HEK293 (cell line): ENCODE data around the gene LRP5.

Source experiments
- BCL11A ChIP-seq: fragments of 450-650 bp; formaldehyde crosslinking; IDR thresholded peaks from 2 replicates; pipeline ENCODE4 v1.5.1; 2016; ENCODE audit warnings: low read depth, missing biosample characterization, missing genetic modification characterization
- CTCF ChIP-seq: fragments of 450-650 bp; formaldehyde crosslinking; IDR thresholded peaks from 2 replicates; pipeline ENCODE4 v1.5.1; 2016; ENCODE audit warnings: missing biosample characterization, missing genetic modification characterization
- ZNF677 ChIP-seq: fragments of 450-650 bp; IDR thresholded peaks from 2 replicates; pipeline ENCODE4 v1.5.0; 2018; ENCODE audit warnings: missing biosample characterization, mild to moderate bottlenecking, missing genetic modification characterization, moderate library complexity
- ZNF785 ChIP-seq: fragments of 450-650 bp; formaldehyde crosslinking; IDR thresholded peaks from 2 replicates; pipeline ENCODE4 v1.5.1; 2016; ENCODE audit warnings: missing biosample characterization, missing genetic modification characterization
- ZSCAN5A ChIP-seq: fragments of 450-650 bp; formaldehyde crosslinking; IDR thresholded peaks from 2 replicates; pipeline ENCODE4 v1.5.1; 2016; ENCODE audit warnings: missing biosample characterization, missing genetic modification characterization
- TF ChIP-seq, protein P1 (sequence below): fragments of 450-650 bp; formaldehyde crosslinking; IDR thresholded peaks from 2 replicates; pipeline ENCODE4 v1.5.1; 2016; ENCODE audit warnings: missing biosample characterization, missing genetic modification characterization

DNA sequence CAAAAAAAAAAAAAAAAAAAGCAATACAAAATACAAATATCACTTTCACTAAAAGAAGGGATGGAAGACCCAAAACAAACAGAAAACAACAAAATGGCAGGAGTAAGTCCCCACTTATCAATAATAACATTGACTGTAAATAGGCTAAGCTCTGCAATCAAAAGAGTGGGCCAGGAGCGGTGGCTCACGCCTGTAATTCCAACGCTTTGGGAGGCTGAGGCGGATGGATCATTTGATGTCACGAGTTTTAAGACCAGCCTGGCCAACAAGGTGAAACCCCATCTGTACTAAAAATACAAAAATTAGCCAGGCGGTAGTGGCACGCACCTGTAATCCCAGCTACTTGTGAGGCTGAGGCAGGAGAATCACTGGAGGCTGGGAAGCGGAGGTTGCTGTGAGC lies 138.3 kb downstream of the LRP5 start:
- no peak for TF ChIP-seq CTCF (tag by site-specific recombination)
- no peak for TF ChIP-seq BCL11A (tag by site-specific recombination)
- TF ChIP-seq ZNF785: no peak
- TF ChIP-seq ZNF677 (tag by site-specific recombination): no peak
- TF ChIP-seq, protein P1, sequence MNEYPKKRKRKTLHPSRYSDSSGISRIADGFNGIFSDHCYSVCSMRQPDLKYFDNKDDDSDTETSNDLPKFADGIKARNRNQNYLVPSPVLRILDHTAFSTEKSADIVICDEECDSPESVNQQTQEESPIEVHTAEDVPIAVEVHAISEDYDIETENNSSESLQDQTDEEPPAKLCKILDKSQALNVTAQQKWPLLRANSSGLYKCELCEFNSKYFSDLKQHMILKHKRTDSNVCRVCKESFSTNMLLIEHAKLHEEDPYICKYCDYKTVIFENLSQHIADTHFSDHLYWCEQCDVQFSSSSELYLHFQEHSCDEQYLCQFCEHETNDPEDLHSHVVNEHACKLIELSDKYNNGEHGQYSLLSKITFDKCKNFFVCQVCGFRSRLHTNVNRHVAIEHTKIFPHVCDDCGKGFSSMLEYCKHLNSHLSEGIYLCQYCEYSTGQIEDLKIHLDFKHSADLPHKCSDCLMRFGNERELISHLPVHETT (tag by site-specific recombination): no peak
- TF ChIP-seq ZSCAN5A (tag by site-specific recombination): no peak
